Measurements from ENCODE around the gene HOXB9. TPM values are rescaled to one million over a fixed set of nuclear protein-coding genes. Genes with fewer than 3 reads are reported as not detected.

The HOXB9 gene
- total and polyA plus RNA-seq, 9 of the 15 experiments (the other 6 are each of a cell fraction or from before 2014, with no cell fraction given), result 3.1 to 196 (median 77.6) TPM

- BruUV-seq (replicated peaks), result no TSS peak
- H4K20me1 ChIP-seq (replicated peaks; ENCODE audit: control insufficient read depth, insufficient read depth, low read length), result no peaks in the 10 kb centered on the region
- H3K9ac ChIP-seq (ENCODE audit: insufficient read depth in 1 of 2, low read depth in 2 of 2, low read length in 2 of 2), result no peak overlapping the region
- no peaks in the 10 kb centered on the region for H3K9me3 ChIP-seq (replicated peaks; ENCODE audit: control insufficient read depth, insufficient read depth, low read depth, low read length)
- ChIA-PET POLR2A (interaction anchor here (0.8 to 5.1 kb wide), 3 partner anchors 13 to 19 kb away, joined by 3 to 14 read pairs (median 5); partner anchors contain the start of gene HOXB9), CTCF (ENCODE audit: low intra/inter-chr PET ratio) (no interaction called here)
- TF ChIP-seq POLR2G (IDR thresholded peaks at IDR 0.05; ENCODE audit: low read depth, low read length) (0 out of 2 replicates have a peak, but pooled peaks have one; percentile 19), ZBTB33 (CRISPR knock-in tag; IDR thresholded peaks at IDR 0.05) (0 out of 2 replicates have a peak, but pooled peaks have one; percentile 5), HMGXB4 (CRISPR knock-in tag; IDR thresholded peaks at IDR 0.05) (no peak)
- ATAC-seq, result no peak
- H3K4me3 ChIP-seq, result no peak overlapping the region
- H3K27me3 ChIP-seq (ENCODE audit: control insufficient read depth in 2 of 2, insufficient read depth in 2 of 2, low read length in 2 of 2), result no peaks in the 10 kb centered on the region
- H3K36me3 ChIP-seq (ENCODE audit: control insufficient read depth, insufficient read depth, low read length), result no peaks in the 10 kb centered on the region
- in situ Hi-C loops (cut with MboI), result no loop called here
- no peak overlapping the region for H2AFZ ChIP-seq (ENCODE audit: low read depth, low read length)
- H3K4me2 ChIP-seq (ENCODE audit: insufficient read depth, low read length), result no peak overlapping the region
- H3K27ac ChIP-seq (ENCODE audit: extremely low read depth, low read depth, low read length), result no peak overlapping the region
- DNase-seq (ENCODE audit: extremely low read depth in 1 of 4, low spot score in 3 of 4), result no peak
- no peak for FAIRE-seq
- intact Hi-C loops (cut with micrococcal nuclease), result no loop called here
- peaks cover 4% of the 10 kb centered on the region for H3K9me1 ChIP-seq (ENCODE audit: control insufficient read depth, insufficient read depth, low read length)
- H3K79me2 ChIP-seq (ENCODE audit: control insufficient read depth, insufficient read depth, low read length), result peaks cover 39% of the 10 kb centered on the region
- H3K4me1 ChIP-seq (replicated peaks in 1 of 2; ENCODE audit: control insufficient read depth in 2 of 2, insufficient read depth in 2 of 2, low read length in 2 of 2), result peaks cover 24 to 41% of the 10 kb centered on the region in 2 experiments; a peak in 4 of 5 replicates
- WGBS (ENCODE audit: insufficient coverage, low coverage, missing lambda C conversion rate), result 90% methylated on average over 31 of the region's 58 CpGs
Observed at GRCh38 chr17:48642059-48642842, 16.1 kb upstream of the HOXB9 start.

Data from K562 (cell line).